Fibroblast of the aortic adventitia (primary cell): ENCODE measurements around the gene SLC6A6. TPM values are rescaled to one million over a fixed set of nuclear protein-coding genes. Genes with fewer than 3 reads are reported as not detected.
A peak's percentile ranks its signal among the peaks of the same experiment; 100 is the strongest.

ENCODE experiments used
- DNase-seq: peaks from one replicate; pipeline ENCODE4 v3.0.0-alpha.2; 2010; ENCODE audit warnings: low read depth
- H3K4me3 ChIP-seq: 2 replicates; pipeline ENCODE4 v1.5.1; 2011; ENCODE audit warnings: low read depth, mild to moderate bottlenecking, control low read depth, low read length, moderate library complexity
- CTCF ChIP-seq: IDR thresholded peaks from 2 replicates; pipeline ENCODE4 v1.5.1; 2011; ENCODE audit warnings: mild to moderate bottlenecking, low read length, control low read depth, inconsistent platforms; ENCODE audit not compliant: insufficient read depth
- total RNA-seq: library from RNA; depleted of rRNA; stranded (reverse); fragments of >200 nt; gene quantifications from 2 replicates; pipeline ENCODE4 v1.2.3, GENCODE V29; 2012; ENCODE audit warnings: low replicate concordance

Gene SLC6A6
- total RNA-seq, 1 donor, result 31.4 TPM

- H3K4me3 ChIP-seq, result no peak overlapping the region
- no peak for TF ChIP-seq CTCF
- no peak for DNase-seq
These were observed 7.7 kb downstream of the SLC6A6 start for GRCh38 chr3:14410106-14410502.

GRCh38 chr3:14410503-14411165 is 8.2 kb downstream of the SLC6A6 start:
- no peak for TF ChIP-seq CTCF
- H3K4me3 ChIP-seq, result no peak overlapping the region
- DNase-seq, result peak; percentile 76

- no peak for DNase-seq
- no peak overlapping the region for H3K4me3 ChIP-seq
- no peak for TF ChIP-seq CTCF
These were observed 8.7 kb downstream of the SLC6A6 start for GRCh38 chr3:14411166-14411526.

GRCh38 chr3:14411988-14412387 is 9.6 kb downstream of the SLC6A6 start:
- no peak for DNase-seq
- no peak overlapping the region for H3K4me3 ChIP-seq
- TF ChIP-seq CTCF, result no peak

- DNase-seq, result no peak
- TF ChIP-seq CTCF, result no peak
- H3K4me3 ChIP-seq, result no peak overlapping the region
These were observed 10.5 kb downstream of the SLC6A6 start for GRCh38 chr3:14412831-14413380.

GRCh38 chr3:14413381-14414071 is 11.1 kb downstream of the SLC6A6 start:
- TF ChIP-seq CTCF, result no peak
- DNase-seq, result no peak
- no peak overlapping the region for H3K4me3 ChIP-seq
